ENCODE measurements around the gene SPA17. TPM values are rescaled to one million over a fixed set of nuclear protein-coding genes. Genes with fewer than 3 reads are reported as not detected.

The SPA17 gene
- total and polyA plus RNA-seq, 2 of the 8 experiments (the other 6 are each of a cell fraction or from before 2014, with no cell fraction given) = 3.7 to 5.2 TPM

GRCh38 chr11:124661553-124661952, 12.2 kb upstream of the SPA17 start (continued):
- TF ChIP-seq USF2 (IDR thresholded peaks at IDR 0.05; ENCODE audit: low read length) (no peak), MAFK (IDR thresholded peaks at IDR 0.05; ENCODE audit: low read depth, low read length) (no peak), RNF2 (IDR thresholded peaks at IDR 0.05; ENCODE audit: borderline replicate concordance, low read depth, low read length, missing control alignments, poor library complexity, severe bottlenecking) (no peak), SP2 (IDR thresholded peaks at IDR 0.05; ENCODE audit: low read length) (no peak)

Measured in H1 (cell line).